IPS DF 4.7 (cell line): Measurements from ENCODE around the gene APOBEC3G.
"Not testable (repeated sequence)": the region's sequence is repeated elsewhere in the genome, so short reads cannot be mapped to it uniquely, and the experiment has no call there.

ENCODE experiments used
- DNase-seq: peaks from one replicate; pipeline ENCODE4 v3.0.0-alpha.2; 2013; ENCODE audit warnings: low spot score; ENCODE audit errors: extremely low read depth

APOBEC3G gene

DNA sequence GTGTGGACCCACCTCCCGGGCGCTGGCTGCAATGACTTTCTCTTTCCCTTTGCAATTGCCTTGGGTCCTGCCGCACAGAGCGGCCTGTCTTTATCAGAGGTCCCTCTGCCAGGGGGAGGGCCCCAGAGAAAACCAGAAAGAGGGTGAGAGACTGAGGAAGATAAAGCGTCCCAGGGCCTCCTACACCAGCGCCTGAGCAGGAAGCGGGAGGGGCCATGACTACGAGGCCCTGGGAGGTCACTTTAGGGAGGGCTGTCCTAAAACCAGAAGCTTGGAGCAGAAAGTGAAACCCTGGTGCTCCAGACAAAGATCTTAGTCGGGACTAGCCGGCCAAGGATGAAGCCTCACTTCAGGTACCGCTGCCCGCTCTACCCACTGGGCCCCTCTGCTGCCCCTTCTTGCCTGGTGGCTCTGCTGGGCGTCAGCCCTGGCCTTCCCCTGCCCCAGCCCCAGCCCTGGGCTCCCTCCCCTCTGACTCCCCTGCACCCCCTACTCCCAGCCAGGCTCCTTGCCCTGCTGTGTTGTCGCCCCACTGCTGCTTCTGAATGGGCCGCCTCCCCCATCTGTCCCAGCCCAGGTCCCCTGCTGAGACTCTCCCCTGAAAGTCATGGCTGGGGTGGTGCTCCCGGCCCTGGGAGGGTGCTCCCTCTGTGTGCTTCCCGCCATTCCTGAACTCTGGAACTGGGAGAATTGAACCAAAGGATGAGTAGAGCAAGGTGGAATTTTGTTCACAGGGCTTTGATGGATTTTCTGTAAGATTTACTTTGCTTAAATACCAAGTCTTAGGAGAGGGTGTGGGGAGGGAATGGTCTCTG is at the start of gene APOBEC3G:
TSS of gene APOBEC3G (plus strand) at position 250 of the 815 bp plus-strand sequence. CDS start at position 337, 87 bp downstream.
- not testable (repeated sequence) for DNase-seq

DNA sequence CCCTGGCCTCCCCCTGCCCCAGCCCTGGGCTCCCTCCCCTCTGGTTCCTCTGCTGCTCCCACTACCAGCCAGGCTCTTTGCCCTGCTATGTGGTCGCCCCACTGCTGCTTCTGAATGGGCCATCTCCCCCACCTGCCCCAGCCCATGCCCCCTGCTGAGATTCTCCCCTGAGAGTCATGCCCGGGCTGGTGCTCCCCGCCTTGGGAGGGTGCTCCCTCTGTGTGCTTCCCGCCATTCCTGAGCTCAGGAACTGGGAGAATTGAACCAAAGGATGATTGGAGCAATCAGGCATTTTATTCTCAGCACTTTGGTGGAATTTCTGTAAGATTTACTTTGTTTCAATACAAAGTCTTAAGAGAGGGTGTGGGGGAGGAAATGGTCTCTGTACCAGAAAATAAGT is 49.4 kb upstream of the APOBEC3G start:
- DNase-seq = no peak

DNA sequence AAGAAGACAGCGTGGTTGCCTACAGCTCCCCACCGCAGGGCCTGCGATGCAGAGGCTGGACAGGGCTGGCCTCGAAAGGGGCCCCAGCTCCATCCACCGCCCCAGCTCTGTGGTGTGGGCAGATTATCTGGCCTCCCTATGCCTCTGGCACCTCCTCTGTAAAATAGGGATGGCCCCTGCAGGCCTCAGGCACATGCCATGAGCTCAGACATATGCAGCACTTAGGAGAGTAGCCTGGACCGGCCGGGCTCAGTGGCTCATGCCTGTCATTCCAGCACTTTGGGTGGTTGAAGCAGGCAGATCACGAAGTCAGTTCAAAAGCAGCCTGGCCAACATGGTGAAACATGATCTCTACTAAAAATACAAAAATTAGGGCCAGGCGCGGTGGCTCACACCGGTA is 48.8 kb upstream of the APOBEC3G start:
- DNase-seq = no peak

DNA sequence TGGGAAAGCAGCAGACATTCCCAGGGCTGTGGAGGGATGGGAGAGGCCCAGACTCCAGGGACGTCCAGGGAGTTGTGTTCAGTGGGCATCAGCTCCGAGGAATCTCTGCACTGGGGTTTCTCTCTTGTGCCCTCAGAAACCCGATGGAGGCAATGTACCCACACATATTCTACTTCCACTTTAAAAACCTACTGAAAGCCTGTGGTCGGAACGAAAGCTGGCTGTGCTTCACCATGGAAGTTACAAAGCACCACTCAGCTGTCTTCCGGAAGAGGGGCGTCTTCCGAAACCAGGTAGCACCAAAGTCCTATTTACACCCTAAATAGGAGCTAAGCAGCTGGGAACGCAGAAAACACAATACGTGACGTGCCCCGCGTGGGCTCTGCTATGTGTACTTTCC is 47.8 kb upstream of the APOBEC3G start:
- no peak for DNase-seq

DNA sequence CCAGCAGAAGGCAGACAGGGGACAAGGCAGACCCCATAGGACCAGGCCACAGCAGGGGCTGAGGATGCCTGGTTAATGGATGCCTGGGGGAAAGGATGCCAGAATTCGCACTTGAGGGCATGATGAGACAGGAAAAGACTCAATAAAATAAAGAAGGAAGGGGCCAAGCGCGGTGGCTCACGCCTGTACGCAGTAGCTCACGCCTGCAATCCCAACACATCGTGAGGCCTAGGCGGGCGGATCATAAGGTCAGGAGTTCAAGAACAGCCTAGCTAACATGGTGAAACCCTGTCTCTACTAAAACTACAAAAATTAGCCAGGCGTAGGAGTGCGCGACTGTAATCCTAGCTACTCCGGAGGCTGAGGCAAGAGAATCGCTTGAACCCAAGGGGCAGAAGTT is 46.4 kb upstream of the APOBEC3G start:
- DNase-seq = no peak

DNA sequence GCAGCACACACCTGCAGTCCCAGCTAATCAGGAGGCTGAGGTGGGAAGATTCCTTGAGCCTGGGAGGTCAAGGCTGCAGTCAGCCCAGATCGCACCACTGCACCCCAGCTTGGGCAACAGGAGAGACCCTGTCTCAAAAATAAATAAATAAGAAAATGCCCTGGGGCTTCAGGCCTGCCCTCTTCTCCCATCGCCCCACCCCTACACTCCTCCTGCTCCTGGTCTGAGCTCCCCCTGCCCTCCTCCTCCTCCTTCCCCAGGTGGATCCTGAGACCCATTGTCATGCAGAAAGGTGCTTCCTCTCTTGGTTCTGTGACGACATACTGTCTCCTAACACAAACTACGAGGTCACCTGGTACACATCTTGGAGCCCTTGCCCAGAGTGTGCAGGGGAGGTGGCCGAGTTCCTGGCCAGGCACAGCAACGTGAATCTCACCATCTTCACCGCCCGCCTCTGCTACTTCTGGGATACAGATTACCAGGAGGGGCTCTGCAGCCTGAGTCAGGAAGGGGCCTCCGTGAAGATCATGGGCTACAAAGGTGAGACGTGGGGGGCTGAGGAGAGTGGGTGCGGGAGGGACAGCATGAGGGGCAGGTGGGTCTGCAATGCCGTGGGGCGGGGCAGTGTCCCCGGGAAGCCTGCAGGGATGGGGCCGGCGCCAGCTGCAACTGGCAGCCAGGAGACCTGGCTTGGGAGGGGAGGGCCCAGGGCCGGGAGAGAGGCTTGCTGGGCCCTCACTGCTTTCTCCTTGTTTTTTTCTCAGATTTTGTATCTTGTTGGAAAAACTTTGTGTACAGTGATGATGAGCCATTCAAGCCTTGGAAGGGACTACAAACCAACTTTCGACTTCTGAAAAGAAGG is 45.4 kb upstream of the APOBEC3G start:
- not testable (repeated sequence) for DNase-seq

DNA sequence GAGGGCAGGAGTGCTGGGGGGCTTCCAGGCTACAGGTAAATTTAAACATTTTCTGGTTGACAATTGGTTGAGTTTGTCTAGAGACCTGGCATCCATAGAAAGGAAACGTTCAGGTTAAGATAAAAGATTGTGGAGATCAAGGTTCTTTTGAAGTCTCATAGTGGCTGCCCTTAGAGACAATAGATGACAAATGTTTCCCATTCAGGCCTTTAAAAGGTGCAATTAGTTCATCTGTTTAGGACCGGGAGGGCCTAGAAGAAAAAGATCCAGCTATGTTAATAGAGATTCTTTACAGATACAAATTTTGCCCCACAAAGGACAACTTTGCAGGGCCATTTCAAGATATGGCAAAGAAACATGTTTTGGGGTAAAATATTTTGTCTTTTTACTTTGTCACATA is 40.0 kb upstream of the APOBEC3G start:
- not testable (repeated sequence) for DNase-seq

DNA sequence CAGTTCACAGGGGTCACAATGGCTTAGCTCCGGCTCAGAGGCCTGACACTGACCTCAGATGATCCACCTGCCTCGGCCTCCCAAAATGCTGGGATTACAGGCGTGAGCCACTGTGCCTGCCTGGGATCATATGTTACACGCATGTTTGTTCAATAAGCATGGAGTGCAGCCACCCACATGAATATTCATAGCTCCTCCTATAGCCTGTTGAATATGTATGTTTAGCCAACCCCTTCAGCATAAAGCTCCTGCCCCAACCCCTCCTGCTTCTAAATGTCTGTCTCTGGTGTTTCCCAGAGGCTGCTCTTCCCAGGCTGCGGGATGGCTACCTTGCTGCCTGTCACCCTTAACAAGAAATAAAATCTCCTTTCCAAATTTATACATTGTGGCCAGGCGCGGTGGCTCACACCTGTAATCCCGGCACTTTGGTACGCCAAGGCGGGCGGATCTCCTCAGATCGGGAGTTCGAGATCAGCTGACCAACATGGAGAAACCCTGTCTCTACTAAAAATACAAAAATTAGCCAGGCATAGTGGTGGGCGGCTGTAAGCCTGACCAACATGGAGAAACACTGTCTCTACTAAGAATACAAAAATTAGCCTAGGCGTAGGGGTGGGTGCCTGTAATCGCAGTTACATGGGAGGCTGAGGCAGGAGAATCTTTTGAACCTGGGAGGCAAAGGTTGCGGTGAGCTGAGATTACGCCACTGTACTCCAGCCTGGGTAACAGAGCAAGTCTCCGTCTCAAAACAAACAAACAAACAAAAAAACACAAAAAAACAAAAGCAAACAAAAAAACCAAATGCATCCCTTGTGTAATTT is 37.6 kb upstream of the APOBEC3G start:
- DNase-seq = no peak

DNA sequence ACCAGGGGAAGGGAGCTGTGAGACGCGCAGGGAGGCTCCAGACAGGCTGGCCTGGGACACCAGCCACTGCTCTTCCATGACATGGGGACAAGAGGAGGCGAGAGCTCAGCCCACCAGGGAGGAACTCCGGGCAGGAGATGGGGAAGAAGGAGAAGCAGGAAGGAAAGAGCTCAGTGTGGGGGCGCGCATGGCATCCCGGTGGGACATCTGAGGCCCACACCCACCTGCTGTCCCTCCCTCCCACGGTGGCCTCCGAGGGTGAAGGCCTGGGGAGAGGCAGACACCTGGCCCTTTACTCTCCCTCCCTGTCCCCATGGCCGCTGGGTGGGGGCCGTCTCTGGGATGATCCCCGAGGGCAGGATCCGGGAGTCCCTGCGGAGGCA is 36.9 kb upstream of the APOBEC3G start:
- not testable (repeated sequence) for DNase-seq

DNA sequence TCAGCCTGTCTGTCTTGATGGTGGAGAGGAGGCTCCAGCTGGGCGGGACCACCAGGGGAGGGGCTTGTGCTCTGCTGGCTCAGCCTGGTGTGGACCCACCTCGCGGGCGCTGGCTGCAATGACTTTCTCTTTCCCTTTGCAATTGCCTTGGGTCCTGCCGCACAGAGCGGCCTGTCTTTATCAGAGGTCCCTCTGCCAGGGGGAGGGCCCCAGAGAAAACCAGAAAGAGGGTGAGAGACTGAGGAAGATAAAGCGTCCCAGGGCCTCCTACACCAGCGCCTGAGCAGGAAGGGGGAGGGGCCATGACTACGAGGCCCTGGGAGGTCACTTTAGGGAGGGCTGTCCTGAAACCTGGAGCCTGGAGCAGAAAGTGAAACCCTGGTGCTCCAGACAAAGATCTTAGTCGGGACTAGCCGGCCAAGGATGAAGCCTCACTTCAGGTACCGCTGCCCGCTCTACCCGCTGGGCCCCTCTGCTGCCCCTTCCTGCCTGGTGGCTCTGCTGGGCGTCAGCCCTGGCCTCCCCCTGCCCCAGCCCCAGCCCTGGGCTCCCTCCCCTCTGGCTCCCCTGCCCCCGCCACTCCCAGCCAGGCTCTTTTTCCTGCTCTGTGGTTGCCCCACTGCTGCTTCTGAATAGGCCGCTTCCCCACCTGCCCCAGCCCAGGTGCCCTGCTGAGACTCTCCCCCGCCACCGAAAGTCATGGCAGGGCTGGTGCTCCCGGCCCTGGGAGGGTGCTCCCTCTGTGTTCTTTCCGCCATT is 36.4 kb upstream of the APOBEC3G start, which contains the start of gene APOBEC3F:
TSS of gene APOBEC3F (plus strand) at position 327 of the 759 bp plus-strand sequence. CDS start at position 424, 97 bp downstream.
- not testable (repeated sequence) for DNase-seq

DNA sequence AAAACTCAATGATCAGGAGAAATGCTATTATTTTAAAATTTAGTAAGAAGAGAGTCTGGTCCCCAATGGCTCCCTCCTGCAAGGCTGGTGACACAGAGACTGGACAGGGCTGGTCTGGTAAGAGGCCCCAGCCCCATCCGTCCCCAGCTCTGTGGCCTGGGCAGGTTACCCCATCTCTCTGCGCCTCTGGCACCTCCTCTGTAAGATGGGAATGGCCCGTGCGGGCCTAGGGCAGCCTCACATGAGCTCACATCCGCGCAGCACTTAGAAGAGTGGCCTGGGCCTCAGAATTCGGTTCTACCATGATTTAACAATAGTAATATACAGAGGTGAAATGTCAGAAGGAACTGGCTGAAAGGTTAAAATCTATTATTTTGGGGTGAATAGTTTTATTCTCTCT is 35.2 kb upstream of the APOBEC3G start:
- no peak for DNase-seq

DNA sequence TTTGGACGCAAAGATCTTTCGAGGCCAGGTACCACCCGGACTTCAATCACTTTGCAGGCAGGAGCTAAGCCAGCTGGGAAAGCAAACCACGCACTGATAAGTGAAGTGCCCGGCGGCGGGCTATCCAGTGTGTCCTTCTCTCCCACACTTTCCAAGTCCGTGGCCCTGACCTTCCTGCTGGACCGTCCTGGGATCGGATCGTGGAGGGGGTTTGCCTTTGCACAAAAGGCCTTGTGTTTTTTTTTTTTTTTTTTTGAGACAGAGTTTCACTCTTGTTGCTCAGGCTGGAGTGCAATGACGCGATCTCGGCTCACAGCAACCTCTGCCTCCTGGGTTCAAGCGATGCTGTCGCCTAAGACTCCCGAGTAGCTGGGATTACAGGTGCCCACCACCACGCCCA is 34.0 kb upstream of the APOBEC3G start:
- not testable (repeated sequence) for DNase-seq

DNA sequence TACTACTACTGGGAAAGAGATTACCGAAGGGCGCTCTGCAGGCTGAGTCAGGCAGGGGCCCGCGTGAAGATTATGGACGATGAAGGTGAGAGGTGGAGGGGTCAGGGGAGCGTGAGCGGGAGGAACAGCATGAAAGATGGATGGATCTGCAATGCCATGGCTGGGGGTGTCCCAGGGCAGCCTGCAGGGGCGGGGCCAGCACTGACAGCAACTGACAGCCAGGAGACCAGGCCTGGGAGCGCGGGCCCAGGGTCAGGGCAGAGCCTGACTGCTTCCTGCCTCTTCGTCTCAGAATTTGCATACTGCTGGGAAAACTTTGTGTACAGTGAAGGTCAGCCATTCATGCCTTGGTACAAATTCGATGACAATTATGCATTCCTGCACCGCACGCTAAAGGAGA is 31.9 kb upstream of the APOBEC3G start:
- DNase-seq = not testable (repeated sequence)

DNA sequence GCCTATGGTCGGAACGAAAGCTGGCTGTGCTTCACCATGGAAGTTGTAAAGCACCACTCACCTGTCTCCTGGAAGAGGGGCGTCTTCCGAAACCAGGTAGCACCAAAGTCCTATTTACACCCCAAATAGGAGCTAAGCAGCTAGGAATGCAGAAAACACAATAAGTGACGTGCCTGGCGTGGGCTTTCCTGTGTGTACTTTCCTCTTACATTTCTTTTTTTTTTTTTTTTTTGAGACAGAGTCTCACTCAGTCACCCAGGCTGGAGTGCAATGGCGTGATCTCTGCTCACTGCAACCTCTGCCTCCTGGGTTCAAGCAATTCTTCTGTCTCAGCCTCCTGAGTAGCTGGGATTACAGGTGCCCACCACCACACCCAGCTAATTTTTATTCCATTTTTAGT is 27.6 kb upstream of the APOBEC3G start:
- DNase-seq = not testable (repeated sequence)

DNA sequence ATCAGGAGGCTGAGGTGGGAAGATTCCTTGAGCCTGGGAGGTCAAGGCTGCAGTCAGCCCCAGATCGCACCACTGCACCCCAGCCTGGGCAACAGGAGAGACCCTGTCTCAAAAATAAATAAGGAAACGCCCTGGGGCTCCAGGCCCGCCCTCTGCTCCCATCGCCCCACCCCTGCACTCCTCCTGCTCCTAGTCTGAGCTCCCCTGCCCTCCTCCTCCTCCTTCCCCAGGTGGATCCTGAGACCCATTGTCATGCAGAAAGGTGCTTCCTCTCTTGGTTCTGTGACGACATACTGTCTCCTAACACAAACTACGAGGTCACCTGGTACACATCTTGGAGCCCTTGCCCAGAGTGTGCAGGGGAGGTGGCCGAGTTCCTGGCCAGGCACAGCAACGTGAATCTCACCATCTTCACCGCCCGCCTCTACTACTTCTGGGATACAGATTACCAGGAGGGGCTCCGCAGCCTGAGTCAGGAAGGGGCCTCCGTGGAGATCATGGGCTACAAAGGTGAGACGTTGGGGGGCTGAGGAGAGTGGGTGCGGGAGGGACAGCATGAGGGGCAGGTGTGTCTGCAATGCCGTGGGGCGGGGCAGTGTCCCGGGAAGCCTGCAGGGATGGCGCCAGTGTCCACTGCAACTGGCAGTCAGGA is 25.1 kb upstream of the APOBEC3G start:
- DNase-seq = not testable (repeated sequence)

DNA sequence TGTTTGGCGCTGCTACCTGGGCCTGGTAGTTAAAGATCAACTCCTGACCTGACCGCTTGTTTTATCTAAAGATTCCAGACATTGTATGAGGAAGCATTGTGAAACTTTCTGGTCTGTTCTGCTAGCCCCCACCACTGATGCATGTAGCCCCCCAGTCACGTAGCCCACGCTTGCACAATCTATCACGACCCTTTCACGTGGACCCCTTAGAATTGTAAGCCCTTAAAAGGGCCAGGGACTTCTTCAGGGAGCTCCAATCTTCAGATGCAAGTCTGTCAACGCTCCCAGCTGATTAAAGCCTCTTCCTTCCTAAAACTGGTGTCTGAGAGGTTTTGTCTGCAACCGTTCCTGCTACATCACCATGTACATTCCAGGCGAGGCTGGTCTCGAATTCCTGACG is 21.4 kb upstream of the APOBEC3G start:
- no peak for DNase-seq

DNA sequence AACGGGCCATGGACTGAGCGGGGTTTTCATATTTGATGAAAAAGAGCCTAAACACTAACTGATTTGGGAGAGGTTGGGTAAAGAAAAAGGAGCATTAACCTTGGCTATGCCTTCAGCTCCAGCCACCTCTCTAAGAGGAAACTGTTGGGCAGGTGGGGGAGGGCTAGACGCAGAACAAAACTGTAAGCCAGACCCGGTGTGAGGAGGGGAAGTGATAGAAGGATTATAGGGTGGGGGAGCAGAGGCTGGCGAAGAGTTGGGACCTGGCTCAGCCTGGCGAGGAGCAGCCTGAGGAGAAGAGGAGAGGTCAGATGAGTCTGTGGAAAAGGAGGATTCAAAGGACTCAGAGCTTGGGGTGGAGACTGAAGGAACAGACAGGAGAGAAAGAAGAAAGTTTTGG is 15.8 kb upstream of the APOBEC3G start:
- DNase-seq = not testable (repeated sequence)

DNA sequence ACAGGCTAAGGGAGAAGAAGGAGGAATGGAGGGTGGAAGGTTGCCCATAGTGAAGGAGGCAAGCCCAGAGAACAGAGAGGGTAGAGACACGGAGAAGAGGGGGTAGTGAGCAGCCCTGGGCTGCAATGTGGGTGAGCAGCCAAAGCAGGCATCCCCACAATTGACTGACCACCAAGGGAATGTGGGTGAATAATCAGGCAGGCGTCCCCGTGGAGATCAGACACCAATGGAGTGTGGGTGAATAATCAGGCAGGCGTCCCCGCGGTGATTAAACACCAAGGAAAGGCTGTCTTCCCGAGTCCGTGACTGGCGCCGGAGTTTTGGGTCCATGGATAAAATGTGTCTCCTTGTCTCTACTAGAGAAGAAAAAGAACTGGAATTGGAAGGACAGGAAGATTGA is 15.1 kb upstream of the APOBEC3G start:
- DNase-seq = not testable (repeated sequence)

DNA sequence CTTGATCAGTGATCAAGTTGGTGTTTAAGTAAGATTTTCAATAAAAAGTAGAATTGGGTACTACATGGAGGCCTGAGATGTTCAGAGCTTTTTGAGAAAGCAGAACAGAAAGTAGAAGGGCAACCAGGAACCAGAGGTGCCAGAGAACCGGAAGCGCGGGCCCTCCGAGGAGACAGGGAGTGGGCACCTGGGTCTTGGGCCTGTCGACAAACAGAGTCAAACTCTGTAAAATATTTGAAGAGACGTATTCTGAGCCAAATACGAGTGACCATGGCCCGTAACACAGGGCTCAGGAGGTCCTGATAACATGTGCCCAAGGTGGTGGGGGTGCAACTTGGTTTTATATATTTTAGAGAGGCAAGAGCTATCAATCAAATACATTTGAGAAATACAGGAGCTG is 13.2 kb upstream of the APOBEC3G start:
- DNase-seq = not testable (repeated sequence)
